ENCODE data around the gene TRMU.
"Not testable (repeated sequence)": the region's sequence is repeated elsewhere in the genome, so short reads cannot be mapped to it uniquely, and the experiment has no call there.

TRMU gene

DNA sequence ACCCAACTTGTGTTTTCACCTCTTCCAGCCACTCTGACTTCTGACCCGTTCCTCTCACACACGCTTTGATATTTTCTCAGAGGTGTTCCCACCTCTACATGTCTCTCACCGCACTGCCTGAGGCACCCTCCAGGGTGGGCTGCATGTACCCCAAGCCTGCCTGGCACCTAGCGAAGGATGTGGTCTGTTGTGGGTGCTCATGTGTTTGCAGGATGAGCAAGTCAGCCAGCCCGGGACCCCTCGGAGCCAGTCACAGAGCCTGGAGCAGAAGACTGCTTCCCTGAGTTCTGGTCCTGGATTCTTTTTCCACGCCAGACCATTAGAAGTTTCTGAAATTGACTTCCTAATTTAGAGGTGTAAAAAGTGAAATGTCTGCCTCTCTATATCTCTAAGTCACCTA lies 35.0 kb upstream of the TRMU start:
- DNase-seq (ENCODE audit: low read depth), result no peak

DNA sequence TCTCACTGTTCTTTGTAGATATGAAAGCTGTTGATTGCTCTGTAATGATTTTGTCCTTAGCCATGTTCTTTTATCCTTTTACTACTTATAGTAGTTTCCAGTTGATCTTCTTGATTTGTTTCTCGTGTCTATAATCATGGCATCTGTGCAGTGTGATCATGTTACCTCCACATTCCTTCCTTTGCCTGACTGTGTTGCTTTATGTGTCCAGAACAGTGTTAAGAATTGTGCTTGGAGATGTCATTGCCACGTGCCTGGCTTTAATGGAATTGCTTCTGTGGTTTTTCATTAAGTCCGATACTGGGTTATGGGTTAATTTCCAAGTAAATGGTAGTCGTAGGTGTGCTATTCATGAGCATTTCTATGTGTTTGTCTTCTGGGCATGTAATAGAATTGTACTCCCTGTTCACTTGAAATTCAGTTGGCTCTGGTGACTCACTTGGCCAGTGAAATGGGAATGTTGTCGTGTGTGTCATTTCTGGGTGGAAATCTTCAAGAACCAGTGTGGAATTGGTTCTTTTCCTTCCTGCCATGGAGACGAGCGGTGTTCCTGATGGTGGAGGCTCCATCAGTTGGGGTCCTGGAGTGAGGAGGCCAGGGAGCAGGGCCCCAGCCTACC lies 32.1 kb upstream of the TRMU start:
- DNase-seq (ENCODE audit: low read depth), result peak; percentile 42

- no peak for DNase-seq (ENCODE audit: low read depth)
Measured at GRCh38 chr22:46308283-46308988, 27.1 kb upstream of the TRMU start.

DNA sequence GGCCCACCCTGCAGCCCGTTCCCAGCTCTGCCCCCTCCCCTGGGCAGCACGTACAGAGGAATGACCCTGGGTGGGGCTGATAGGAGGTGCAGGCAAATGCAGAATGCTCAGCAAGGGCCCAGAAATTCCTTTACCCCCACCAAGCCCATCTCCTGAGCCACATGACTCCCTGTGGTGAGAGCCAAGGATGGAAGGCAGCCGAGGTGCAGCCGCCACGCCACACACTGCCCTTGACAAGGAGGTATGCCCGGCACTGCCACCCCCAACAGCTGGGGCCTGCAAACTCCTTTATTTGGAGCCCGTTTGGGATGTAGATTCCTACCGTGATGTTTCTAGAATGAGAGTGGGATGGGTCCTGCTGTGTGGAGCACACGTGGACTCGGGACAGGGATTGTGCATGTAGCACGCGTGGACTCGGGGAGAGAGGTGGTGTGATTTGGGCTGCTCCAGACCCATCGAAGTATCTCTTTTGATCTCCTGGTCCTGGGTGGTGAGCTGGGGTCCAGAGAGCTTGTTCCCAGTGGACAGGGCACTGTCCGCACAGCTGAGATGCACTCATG lies 25.9 kb upstream of the TRMU start:
- no peak for DNase-seq (ENCODE audit: low read depth)

DNA sequence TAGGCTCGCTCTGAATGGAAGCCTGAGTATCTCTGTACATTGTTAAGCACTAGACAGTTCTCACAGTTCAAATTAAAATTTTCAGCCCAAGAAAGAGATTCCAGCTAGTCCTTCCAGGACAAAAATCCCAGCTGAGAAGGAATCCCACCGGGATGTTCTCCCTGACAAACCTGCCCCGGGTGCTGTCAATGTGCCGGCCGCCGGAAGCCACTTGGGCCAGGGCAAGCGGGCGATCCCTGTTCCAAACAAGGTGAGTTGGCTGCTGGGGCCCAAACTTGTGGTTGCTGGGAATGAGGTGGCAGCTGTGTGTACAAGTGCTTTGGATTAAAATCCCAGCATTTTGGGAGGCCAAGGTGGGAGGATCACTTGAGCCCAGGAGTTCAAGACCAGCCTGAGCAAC lies 23.5 kb upstream of the TRMU start:
- DNase-seq (ENCODE audit: low read depth), result no peak

DNA sequence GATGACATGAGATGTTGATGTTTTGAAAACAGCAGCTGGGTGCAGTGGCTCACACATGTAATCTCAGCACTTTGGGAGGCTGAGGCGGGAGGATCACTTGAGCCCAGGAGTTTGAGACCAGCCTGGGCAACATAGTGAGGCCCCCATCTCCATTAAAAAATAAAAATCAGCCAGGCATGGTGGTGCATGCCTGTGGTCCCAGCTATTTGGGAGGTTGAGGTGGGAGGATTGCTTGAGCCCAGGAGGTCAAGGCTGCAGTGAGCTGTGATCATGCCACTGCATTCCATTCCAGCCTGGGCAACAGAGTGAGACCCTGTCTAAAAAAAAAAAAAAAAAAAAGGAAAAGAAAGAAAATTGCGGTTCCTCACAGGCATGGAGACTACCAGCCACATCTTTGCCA lies 22.7 kb upstream of the TRMU start:
- not testable (repeated sequence) for DNase-seq (ENCODE audit: low read depth)

DNA sequence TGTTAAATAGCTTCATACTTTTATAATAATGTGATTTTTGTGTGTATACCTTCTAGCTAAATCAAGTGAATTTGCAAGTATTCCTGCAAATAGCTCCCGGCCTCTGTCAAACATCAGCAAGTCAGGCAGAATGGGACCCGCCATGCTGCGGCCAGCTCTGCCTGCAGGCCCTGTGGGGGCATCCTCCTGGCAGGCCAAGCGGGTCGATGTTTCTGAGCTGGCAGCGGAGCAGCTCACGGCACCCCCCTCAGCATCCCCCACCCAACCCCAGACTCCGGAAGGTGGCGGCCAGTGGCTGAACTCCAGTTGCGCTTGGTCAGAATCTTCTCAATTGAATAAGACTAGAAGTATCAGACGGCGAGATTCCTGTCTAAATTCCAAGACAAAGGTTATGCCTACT lies 19.5 kb upstream of the TRMU start:
- DNase-seq (ENCODE audit: low read depth), result no peak

DNA sequence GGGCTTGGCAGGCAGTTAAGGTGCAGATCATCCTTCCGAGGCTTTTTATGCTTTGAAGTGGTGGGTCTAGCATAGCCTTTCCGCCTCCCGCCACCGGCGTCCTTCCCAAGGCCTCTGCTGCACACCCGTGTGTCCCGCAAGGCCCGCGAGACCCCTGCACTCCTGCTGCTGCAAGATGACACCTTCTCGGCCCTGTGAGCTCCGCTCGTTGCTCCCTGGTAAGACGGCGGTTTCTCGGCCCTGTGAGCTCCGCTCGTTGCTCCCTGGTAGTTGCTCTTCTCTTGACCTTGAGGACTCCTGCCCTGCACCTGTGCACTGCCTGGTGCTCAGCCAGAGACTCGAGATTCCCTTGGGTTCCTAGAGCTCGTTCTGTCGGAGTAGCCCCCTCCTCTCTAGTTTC lies 17.9 kb upstream of the TRMU start:
- DNase-seq (ENCODE audit: low read depth), result no peak

DNA sequence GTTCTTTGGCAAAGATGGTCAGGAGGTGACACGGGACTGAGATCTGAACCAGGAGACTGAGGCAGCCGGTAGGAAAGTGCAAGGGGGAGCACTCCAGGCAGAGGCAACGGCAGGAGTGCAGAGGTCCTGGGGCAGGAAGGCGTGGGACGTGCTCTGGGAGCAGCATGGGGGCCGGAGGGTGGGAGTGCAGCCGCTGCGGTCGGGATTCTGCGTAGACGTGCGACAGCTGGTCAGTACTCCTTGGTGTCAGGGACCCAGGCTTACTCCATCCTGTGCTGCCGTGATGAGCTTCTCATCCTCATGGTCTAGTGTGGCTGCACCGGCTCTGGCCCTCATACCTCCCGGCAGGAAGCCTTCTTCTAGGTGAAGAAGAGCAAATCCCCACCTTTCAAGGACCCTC lies 16.9 kb upstream of the TRMU start:
- no peak for DNase-seq (ENCODE audit: low read depth)

DNA sequence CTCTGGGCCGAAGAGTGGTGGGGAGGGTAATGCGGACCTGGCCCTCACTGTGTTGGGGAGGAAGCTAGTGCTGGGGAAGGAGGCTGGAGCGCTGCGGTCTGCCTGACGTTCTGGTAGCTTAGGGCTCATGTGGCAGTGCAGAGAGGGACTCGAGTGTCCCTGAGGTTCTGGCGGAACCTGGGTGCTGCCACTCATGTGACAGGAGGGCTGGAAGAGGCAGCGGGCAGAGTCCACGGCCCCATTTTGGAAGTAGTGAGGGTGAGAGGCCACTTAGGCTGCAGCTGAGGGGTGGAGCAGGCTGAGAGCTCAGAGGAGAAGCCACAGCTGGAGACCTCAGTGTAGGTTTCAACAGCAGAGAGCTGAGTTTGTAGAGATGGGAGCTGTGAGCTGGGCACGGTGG lies 16.2 kb upstream of the TRMU start:
- DNase-seq (ENCODE audit: low read depth), result no peak

- no peak for DNase-seq (ENCODE audit: low read depth)
Measured at GRCh38 chr22:46320166-46320710, 15.3 kb upstream of the TRMU start.

DNA sequence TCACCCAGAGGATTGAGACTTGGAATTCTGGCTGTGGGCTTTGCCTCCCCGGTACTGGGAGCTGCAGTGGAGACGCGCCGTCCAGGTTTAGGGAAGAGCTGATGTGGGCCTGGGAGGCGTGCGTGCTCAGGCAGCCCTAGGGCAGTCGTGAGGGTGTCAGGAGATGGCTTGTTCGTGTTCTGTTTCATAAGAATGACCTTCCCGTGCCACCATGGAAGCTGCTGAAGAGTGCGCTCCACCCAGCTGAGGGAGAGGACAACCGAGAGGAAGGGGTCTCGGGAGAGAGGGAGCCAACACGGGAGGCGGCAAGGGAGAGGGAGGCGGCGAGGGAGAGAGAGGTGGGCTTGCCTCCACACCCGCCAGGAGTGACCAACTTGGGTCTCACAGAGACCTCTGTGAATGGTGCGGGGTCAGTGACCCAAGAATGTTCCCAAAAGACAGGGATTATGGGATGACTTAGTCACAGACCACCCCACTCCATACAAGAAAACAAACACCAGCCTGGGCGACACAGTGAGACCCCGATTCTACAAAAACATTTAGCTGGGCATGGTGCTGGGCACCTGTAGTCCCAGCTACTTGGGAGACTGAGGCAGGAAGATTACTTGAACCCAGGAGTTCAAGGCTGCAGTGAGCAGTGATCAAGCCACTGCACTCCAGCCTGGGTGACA lies 14.7 kb upstream of the TRMU start:
- no peak for DNase-seq (ENCODE audit: low read depth)

DNA sequence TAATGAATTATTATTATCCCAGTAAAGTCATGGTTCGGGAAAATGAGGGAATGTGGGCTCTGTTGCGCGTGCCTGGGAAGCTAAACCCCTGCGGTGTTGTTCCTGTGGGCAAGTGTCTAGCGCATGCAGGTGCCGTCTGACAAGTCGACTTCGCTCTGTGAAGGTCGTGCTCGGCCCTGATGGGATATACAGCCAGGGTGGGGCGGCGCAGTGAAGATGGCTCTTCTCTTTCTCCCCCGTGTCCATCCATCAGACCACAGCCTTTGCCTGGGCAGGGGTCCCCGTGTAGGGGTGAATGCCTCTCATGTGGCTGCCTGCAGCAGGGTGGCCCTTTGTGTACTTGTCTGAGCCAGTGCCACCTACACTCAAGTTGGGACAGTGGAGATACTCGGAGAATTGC lies 12.8 kb upstream of the TRMU start:
- DNase-seq (ENCODE audit: low read depth), result no peak

DNA sequence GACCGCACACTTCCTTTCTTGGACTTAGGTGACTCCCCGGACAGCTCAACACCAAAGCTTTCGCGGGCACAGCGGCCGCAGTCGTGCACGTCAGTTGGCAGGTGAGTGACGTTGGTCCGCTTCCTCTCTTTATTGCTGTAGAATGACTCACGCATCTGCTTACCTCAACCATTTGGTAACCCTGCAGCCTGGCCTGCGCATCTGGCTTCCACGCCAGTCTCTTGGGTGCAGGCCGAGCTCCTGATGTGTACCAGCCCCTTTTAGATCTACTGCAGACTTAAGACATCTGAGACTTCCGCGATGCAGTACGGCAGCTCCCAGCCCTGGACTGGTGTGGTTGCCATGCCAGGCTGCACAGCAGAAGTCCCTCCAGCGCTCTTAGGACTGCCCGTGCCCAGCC lies 12.4 kb upstream of the TRMU start:
- no peak for DNase-seq (ENCODE audit: low read depth)

GRCh38 chr22:46326066-46326680 lies 9.3 kb upstream of the TRMU start:
- no peak for DNase-seq (ENCODE audit: low read depth)

DNA sequence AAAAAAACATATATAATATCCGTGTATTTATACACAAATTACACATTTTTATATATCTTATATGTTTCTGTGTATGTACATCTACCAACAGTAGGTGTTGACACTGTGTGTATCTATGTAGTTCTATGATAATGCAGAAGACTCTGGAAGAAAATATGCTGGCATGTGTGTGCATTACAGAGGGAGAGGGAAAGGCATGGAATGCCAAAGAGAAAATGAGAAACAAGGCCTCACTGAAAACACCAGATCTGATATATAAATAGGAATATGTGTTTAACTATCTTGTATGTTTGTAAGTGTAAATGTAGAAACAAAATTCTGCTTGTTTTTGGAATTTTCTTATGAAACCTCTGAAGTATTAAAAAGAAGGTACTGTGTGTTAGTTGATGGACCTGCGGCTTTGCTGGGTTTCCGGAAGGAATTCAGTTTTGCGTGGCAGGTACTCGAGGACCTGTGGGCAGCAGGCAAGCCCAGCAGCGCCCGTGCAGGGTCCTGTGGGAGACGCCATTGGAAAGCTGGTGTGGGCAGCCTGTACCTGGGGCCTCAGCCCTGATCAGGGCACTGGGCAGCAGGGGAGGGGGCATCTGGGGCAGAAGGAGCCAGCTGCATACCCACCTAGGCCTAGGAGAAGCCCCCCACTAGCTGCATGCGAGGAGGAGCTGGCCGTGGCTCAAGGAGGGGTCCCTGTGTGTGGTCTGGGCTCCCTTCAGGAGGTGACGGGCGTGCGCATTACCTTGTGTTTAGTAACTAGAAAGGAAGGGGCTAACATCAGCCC lies 7.6 kb upstream of the TRMU start:
- DNase-seq (ENCODE audit: low read depth), result no peak

DNA sequence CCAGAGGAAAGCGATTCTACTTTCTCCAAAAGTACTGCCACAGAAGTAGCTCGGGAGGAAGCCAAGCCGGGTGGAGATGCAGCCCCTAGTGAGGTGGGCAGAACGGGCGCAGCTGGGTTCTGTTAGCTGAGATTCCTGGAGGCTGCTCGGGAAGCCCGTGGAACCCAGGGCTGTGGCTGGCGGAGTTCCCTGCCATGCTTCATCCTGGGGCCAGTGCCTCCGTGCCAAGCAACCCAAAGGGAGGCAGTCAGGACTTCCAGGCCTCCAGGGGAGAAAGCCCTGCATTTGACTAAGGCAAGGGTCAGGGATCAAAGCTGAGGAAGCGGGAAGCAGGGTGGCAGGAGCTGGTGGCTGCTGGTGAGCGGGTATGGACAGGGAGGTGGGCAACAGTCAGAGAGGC lies 6.7 kb upstream of the TRMU start:
- DNase-seq (ENCODE audit: low read depth), result no peak

- DNase-seq (ENCODE audit: low read depth), result no peak
Measured at GRCh38 chr22:46329616-46330015, 5.9 kb upstream of the TRMU start.

DNA sequence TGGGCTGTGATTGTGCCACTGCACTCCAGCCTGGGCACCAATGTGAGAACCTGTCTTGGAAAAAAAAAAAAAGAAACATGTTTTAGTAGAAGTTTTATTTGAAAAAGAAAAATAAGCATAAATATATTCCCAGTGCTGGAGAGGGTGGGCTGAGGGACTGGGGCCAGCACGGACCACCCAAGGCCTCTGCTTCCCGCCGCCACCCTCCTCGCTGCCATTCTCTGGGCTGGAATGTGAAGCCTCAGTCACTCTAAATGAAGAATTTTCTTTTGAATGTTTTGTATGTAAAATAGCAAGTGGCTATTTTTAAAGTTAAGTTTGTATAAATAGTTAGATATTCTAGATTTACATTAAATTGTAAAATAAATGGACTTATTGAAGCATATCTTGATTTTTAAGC lies 5.1 kb upstream of the TRMU start:
- DNase-seq (ENCODE audit: low read depth), result no peak

DNA sequence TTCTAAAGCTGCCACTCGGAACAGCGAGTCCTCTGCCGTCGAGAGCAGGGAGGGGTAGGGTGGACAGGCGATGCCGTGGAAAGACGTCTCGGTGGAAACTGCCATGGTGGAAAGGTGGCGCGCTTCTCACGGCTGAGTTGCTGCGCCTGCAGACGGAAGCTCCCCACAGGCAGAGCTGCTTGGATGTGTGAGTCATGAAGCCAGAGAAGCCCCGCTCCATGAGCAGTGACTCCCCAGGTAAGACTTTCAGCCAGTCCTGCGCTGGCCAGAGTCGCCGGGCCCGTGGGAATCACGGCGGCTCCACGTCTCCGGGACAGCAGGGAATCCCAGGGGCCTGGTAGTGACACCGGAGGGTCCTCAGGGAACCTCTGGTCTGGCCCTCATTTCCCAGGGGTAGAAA lies 4.0 kb upstream of the TRMU start:
- no peak for DNase-seq (ENCODE audit: low read depth)

- peak; percentile 44 for DNase-seq (ENCODE audit: low read depth)
Measured at GRCh38 chr22:46336119-46337078, 885 bp downstream of the TRMU start.

All from ELR (cell line).